NCI-H2107 treated with DMSO at 0.1 percent for 48 hours (cell line): Measurements from ENCODE around the gene CNOT3.
A peak's percentile ranks its signal among the peaks of the same experiment; 100 is the strongest.
"Not testable (repeated sequence)": the region's sequence is repeated elsewhere in the genome, so short reads cannot be mapped to it uniquely, and the experiment has no call there.

Source experiments
- DNase-seq: peaks from one replicate; lab custom pipeline; 2025; ENCODE audit not compliant: unreplicated experiment; lab: John Stamatoyannopoulos, UW

Gene CNOT3

GRCh38 chr19:54191011-54191810 lies 53.6 kb downstream of the CNOT3 start, which contains the start of gene TSEN34:
Gene TSEN34, plus strand, starts transcription at chr19:54191308. Its CDS starts 57 bp downstream, at chr19:54191365.
- DNase-seq, result peak; percentile 43

GRCh38 chr19:54191811-54192453 lies 54.4 kb downstream of the CNOT3 start:
- no peak for DNase-seq

GRCh38 chr19:54193011-54193410 lies 55.4 kb downstream of the CNOT3 start:
- DNase-seq, result no peak

DNA sequence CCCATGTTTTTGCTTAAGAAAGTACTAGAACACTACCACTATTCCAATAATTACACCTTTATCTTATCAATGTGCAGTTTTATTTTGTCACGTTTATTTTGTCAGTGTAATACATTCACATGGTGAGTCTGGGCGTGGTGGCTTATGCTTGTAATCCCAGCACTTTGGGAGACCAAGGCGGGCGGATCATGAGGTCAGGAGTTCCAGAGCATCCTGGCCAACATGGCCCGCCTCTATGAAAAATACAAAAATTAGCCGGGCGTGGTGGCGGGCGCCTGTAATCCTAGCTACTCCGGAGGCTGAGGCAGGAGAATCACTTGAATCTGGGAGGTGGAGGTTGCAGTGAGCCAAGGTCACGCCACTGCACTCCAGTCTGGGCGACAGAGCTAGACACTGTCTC lies 56.9 kb downstream of the CNOT3 start:
- DNase-seq, result not testable (repeated sequence)

GRCh38 chr19:54196536-54196935 lies 59.0 kb downstream of the CNOT3 start:
- no peak for DNase-seq

DNA sequence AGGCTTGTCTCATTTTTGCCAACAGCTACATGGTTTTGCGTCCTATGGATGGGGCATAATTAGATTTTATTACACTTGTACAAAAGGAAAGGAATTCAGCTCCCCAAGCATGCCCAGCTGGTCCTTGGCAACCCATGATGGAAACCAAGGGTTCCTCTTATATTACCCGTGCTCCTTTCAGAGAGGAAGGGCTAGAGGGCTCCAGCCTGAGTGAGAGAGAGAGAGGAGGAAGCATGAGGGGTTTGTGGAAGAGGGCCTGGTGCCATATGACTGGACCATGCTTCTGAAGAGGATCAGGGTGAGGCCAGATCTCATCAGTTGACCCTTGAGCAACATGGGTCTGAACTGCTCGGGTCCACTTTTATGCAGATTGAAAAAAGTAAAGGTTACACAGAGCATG lies 59.6 kb downstream of the CNOT3 start:
- DNase-seq, result no peak

GRCh38 chr19:54199401-54199800 lies 61.8 kb downstream of the CNOT3 start:
- DNase-seq, result no peak

- DNase-seq, result no peak
Measured at GRCh38 chr19:54201172-54201701, 63.7 kb downstream of the CNOT3 start.

DNA sequence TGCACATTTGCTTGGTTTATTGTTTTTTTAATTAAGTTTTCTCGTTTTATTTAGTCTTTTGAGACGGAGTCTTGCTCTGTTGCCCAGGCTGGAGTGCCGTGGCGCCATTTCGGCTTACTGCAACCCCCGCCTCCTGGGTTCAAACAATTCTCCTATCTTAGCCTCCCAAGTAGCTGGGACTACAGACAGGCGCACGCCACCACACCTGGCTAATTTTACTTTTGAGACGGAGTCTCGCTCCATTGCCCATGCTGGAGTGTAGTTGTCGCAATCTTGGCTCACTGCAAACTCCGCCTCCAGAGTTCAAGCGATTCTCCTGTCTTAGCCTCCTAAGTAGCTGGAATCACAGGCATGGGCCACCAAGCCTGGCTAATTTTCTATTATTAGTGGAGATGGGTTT lies 64.4 kb downstream of the CNOT3 start:
- no peak for DNase-seq

DNA sequence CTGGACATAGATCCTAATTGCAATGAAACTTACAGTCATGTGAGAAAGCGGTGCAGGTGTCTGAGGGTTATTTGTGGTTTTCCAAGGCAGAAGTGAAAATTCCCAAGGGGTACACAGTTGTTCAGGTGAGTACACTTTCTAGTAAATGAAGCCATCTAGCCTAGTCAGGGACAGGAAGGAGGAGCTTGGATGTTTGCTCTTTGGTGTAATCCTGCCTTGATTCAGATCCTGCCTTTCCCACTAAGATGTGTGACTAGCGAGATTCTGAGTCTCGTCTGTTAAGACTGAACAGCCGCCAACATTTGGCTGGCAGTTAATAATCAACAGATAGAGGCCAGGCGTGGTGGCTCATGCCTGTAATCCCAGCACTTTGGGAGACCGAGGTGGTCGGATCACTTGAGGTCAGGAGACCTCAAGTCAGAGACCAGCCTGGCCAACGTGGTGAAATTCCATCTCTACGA lies 65.6 kb downstream of the CNOT3 start:
- no peak for DNase-seq

GRCh38 chr19:54204767-54205468 lies 67.4 kb downstream of the CNOT3 start:
- no peak for DNase-seq
